GM13977 (cell line): ENCODE measurements around the gene MRPL42.

Experiments
- DNase-seq: peaks from one replicate; pipeline ENCODE4 v3.0.0; 2012; ENCODE audit warnings: low spot score
- CTCF ChIP-seq: IDR thresholded peaks from 2 replicates; pipeline ENCODE4 v1.5.1; 2012; ENCODE audit warnings: mild to moderate bottlenecking, control low read depth; ENCODE audit not compliant: insufficient read depth; ENCODE audit errors: extremely low read depth, missing control alignments
- in situ Hi-C: fragments of 300-500 bp; cut with MboI; formaldehyde crosslinking; loops from one replicate; pipeline ENCODE4 v1.12.0; 2022; ENCODE audit warnings: low sequenced_read_pairs, low pct_unique_long_range_greater_than_20kb, mixed read lengths, inconsistent platforms; ENCODE audit not compliant: unreplicated experiment

Gene MRPL42

DNA sequence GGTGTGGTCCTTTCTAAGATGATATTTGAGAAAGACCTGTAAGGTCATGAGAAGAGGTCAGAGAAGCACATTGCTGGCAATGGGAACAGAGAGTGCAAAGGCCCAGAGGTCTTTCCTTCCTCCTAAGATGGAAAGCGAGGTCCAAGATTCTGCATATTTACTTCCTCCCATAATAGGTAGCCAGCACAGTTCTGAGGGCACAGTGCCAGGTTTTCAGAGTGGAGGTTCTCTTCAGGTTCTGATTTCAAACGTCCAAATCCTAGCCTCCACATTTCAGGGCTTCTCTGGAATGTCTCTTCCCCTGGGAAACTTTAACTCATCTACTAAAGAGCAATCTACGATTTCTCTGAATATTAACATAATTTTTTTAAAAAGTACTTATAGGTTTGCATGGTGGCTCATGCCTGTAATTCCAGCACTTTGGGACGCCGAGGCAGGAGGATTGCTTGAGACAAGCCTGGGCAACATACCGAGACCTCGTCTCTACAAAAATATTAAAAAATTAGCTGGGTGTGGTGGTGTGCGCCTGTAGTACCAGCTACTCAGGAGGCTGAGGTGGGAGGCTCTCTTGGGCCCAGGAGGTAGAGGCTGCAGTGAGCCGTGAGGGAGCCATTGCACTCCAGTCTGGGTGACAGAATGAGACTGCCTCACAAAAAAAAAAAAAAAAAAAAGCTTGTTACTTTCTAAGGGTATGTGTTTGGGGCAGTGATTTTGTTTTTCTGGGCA lies 526 bp upstream of the MRPL42 start:
- in situ Hi-C loops: no loop called here
- no peak for DNase-seq
- no peak for TF ChIP-seq CTCF

DNA sequence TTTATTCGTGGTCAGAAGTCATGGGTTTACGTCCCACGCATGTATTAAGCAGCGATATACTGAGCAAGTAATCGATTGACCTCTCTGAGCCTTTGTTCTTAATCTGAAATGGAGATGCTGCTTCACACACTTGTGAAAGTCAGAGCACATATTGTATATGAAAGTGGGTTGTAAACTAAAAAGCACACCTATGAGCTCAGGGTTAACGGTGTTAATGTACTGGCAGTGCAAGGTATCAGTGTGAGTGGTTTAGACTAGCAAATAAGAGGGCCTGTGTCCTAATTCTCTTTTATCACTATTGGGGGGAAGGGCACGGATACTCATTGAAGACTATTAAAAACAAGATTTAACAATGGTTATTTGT lies 676 bp downstream of the MRPL42 start:
- in situ Hi-C loops: no loop called here
- DNase-seq: no peak
- no peak for TF ChIP-seq CTCF

DNA sequence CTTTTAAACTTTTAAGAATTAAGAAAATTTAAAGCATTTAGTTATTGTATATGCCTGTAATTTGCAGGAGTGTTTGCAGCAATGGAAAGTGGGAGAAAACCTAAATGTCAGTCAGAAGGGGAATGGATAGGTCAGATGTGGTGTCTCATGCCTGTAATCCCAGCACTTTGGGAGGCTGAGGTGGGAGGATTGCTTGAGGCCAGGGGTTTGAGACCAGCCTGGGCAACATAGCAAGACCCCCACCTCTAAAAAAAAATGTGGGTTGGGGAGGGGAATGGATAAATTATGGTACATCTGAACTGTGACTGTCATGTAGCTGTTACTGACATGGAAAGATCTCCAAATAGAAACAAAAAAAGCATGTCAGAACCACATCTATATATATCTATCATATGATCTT lies 2.1 kb downstream of the MRPL42 start:
- no peak for TF ChIP-seq CTCF
- in situ Hi-C loops: no loop called here
- no peak for DNase-seq

DNA sequence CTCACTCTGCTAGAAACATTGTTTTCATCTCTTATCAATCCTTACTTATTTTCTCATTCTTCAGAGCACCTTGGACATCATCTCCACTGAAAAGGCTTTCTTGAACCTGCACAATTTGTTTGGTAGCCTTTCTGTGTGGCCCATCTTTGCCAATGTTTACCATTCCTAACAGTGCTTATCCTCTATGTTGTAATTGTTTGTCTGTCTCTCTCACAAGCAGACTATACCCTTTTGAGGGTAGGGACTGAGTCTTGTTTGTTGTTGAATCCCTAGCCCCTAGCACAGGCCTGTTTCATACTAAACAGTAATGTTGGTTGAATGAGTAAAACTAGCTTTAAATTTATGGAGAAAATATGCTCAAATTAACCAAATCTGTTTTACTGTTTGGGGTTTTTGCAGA lies 9.2 kb downstream of the MRPL42 start:
- no peak for TF ChIP-seq CTCF

GRCh38 chr12:93482721-93483120 lies 15.4 kb downstream of the MRPL42 start:
- DNase-seq: no peak
- TF ChIP-seq CTCF: no peak
- in situ Hi-C loops: no loop called here

More for the DNA sequence above, 9.2 kb downstream of the MRPL42 start:
- no peak for DNase-seq
- in situ Hi-C loops: no loop called here

GRCh38 chr12:93483151-93483807 lies 16.0 kb downstream of the MRPL42 start:
- DNase-seq: no peak

More at GRCh38 chr12:93483151-93483807, 16.0 kb downstream of the MRPL42 start:
- no peak for TF ChIP-seq CTCF
- in situ Hi-C loops: no loop called here
